ENCODE results near the gene GCHFR.

DNA sequence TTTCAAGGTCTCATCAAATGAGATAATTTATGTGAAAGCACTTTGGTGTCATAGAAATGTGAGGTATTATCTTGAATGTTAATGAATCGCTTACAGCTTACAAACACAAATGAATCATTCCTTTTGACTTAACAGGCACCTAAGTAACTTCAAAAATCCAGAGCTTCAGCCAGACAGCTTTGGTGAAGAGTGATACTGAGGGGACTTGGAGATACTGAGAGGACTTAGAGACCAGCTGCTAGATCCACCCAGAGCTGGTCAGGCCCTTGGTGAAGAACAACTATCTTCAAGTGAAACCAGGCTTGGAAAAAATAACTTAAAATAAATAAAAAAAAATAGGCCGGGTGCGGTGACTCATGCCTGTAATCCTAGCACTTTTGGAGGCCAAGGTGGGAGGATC, 26.9 kb downstream of the GCHFR start:
- TF ChIP-seq POLR2A (IDR thresholded peaks at IDR 0.05), result no peak
- TF ChIP-seq, protein P1, sequence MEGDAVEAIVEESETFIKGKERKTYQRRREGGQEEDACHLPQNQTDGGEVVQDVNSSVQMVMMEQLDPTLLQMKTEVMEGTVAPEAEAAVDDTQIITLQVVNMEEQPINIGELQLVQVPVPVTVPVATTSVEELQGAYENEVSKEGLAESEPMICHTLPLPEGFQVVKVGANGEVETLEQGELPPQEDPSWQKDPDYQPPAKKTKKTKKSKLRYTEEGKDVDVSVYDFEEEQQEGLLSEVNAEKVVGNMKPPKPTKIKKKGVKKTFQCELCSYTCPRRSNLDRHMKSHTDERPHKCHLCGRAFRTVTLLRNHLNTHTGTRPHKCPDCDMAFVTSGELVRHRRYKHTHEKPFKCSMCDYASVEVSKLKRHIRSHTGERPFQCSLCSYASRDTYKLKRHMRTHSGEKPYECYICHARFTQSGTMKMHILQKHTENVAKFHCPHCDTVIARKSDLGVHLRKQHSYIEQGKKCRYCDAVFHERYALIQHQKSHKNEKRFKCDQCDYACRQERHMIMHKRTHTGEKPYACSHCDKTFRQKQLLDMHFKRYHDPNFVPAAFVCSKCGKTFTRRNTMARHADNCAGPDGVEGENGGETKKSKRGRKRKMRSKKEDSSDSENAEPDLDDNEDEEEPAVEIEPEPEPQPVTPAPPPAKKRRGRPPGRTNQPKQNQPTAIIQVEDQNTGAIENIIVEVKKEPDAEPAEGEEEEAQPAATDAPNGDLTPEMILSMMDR (IDR thresholded peaks at IDR 0.05), result no peak

Measured in right lobe of liver (tissue), 4 donors.